ENCODE measurements around the gene SLC4A5.

The SLC4A5 gene

DNA sequence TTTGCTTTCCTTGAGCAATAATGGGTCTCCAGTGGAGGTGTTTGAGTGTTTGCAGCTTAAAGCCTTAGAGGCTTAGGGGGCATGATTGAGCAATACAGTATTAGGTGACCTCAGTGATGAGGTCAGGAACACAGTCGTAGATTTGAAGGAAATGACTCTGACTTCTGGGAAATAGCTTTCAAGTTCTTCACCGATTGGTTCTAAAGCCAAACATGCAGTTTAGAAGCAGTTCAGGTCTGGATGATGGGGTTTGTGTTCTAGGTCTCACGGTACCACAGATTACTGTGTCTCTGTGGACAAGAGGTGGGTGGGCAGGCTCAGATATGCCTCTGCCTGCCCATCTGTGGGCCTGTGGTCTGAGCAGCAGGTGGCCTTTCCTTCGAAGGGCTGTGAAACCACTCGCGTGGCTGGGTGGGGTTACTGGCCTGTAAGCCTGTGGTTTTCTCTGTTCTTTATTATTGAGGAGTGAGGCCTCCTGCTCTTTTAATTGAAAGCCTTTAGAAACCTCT, 137.0 kb downstream of the SLC4A5 start:
- no peaks in the 10 kb centered on the region for H3K9me3 ChIP-seq (ENCODE audit: low read length)
- no peak overlapping the region for H3K4me3 ChIP-seq (ENCODE audit: low read depth in 1 of 2, low read length in 2 of 2)
- H3K36me3 ChIP-seq (ENCODE audit: insufficient read depth, low read length), result no peaks in the 10 kb centered on the region
- no peak overlapping the region for H3K9ac ChIP-seq (ENCODE audit: low read length)
- H3K27ac ChIP-seq (ENCODE audit: low read depth, low read length), result no peak overlapping the region
- H3K27me3 ChIP-seq (ENCODE audit: control insufficient read depth in 1 of 2, insufficient read depth in 2 of 2, low read length in 2 of 2), result no peaks in the 10 kb centered on the region
- H3K4me1 ChIP-seq (ENCODE audit: insufficient read depth, low read length), result no peaks in the 10 kb centered on the region

DNA sequence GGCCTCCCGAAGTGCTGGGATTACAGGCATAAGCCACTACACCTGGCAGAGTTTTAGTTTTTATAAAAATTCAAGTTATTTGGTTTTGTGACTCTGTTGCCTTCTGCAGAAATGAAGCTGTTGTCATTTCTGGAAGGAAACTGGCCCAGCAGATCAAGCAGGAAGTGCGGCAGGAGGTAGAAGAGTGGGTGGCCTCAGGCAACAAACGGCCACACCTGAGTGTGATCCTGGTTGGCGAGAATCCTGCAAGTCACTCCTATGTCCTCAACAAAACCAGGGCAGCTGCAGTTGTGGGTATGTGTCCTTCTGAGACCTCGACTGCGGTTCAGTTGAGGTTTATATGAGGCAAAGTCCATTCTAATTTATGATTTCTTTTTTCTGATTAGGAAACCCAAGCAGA, 137.6 kb downstream of the SLC4A5 start:
- H3K36me3 ChIP-seq (ENCODE audit: insufficient read depth, low read length), result no peaks in the 10 kb centered on the region
- H3K9ac ChIP-seq (ENCODE audit: low read length), result no peak overlapping the region
- H3K27ac ChIP-seq (ENCODE audit: low read depth, low read length), result no peak overlapping the region
- no peaks in the 10 kb centered on the region for H3K4me1 ChIP-seq (ENCODE audit: insufficient read depth, low read length)
- no peaks in the 10 kb centered on the region for H3K9me3 ChIP-seq (ENCODE audit: low read length)
- no peak overlapping the region for H3K4me3 ChIP-seq (ENCODE audit: low read depth in 1 of 2, low read length in 2 of 2)
- H3K27me3 ChIP-seq (ENCODE audit: control insufficient read depth in 1 of 2, insufficient read depth in 2 of 2, low read length in 2 of 2), result no peaks in the 10 kb centered on the region

DNA sequence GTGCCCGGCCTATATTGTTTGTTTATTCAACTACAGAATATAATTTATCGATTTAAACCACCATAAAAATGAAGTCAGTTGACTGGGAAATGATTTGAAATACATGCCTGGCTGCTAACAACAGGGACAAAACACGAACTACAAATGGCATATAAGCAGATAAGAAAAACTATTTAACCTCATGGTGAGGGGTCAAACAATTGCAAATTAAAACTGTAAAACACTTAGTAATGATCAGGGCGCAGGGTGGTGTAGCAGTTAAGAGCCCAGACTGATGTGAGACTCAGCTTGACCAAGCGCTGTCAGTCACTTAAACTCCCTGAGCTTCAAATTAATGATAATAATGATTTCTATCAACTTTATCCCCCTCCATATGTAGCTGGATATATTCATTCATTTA, 138.1 kb downstream of the SLC4A5 start:
- Histone ChIP-seq H3K4me1 (ENCODE audit: insufficient read depth, low read length) (no peaks in the 10 kb centered on the region), H3K9me3 (ENCODE audit: low read length) (no peaks in the 10 kb centered on the region), H3K4me3 (ENCODE audit: low read depth in 1 of 2, low read length in 2 of 2) (no peak overlapping the region), H3K27ac (ENCODE audit: low read depth, low read length) (no peak overlapping the region), H3K36me3 (ENCODE audit: insufficient read depth, low read length) (no peaks in the 10 kb centered on the region), H3K9ac (ENCODE audit: low read length) (no peak overlapping the region), H3K27me3 (ENCODE audit: control insufficient read depth in 1 of 2, insufficient read depth in 2 of 2, low read length in 2 of 2) (no peaks in the 10 kb centered on the region)

DNA sequence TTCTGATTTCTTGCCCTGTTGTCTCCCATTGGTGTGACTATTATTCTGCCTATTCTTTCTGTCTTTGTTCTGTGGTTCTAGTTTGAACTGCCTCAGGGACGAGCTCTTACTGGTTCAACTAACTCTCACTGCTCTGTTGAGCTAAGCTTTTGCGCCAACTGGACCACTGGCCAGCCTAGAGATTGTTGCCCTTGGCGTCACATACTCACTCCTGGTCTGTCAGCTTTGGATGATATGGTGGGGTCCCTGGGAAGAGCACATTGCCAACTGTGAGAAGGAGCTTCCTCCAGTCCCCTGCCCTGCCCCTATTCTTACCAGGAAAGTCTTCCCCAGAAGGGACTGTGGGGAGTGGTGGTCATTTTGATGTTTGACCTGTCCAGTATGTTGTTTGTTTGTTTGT, 138.8 kb downstream of the SLC4A5 start:
- Histone ChIP-seq H3K4me3 (ENCODE audit: low read depth in 1 of 2, low read length in 2 of 2) (no peak overlapping the region), H3K27me3 (ENCODE audit: control insufficient read depth in 1 of 2, insufficient read depth in 2 of 2, low read length in 2 of 2) (no peaks in the 10 kb centered on the region), H3K9me3 (ENCODE audit: low read length) (no peaks in the 10 kb centered on the region), H3K27ac (ENCODE audit: low read depth, low read length) (no peak overlapping the region), H3K4me1 (ENCODE audit: insufficient read depth, low read length) (no peaks in the 10 kb centered on the region), H3K9ac (ENCODE audit: low read length) (no peak overlapping the region), H3K36me3 (ENCODE audit: insufficient read depth, low read length) (no peaks in the 10 kb centered on the region)

DNA sequence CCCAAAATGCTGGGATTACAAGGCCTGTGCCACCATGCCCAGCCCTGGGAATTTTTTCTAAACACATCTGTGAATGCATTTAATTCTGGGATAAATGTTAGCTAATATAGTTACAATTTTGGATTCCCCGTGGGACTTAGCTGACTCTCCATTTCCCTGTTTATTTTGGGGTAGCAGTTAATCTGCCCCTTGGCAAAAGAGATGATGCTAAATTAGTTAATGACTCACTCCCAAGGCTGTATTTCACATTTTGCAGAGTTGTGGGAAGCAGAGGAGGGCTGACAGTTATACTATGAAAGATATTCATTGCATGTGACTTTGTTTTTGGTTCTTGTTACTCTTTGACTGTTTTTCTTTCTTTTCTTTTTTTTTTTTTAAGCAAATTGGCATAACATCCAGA, 141.6 kb downstream of the SLC4A5 start:
- H3K27me3 ChIP-seq (ENCODE audit: control insufficient read depth in 1 of 2, insufficient read depth in 2 of 2, low read length in 2 of 2), result no peaks in the 10 kb centered on the region
- H3K27ac ChIP-seq (ENCODE audit: low read depth, low read length), result no peak overlapping the region
- peaks cover 5% of the 10 kb centered on the region for H3K4me1 ChIP-seq (ENCODE audit: insufficient read depth, low read length)
- H3K9ac ChIP-seq (ENCODE audit: low read length), result no peak overlapping the region
- no peaks in the 10 kb centered on the region for H3K9me3 ChIP-seq (ENCODE audit: low read length)
- no peak overlapping the region for H3K4me3 ChIP-seq (ENCODE audit: low read depth in 1 of 2, low read length in 2 of 2)
- H3K36me3 ChIP-seq (ENCODE audit: insufficient read depth, low read length), result no peaks in the 10 kb centered on the region

DNA sequence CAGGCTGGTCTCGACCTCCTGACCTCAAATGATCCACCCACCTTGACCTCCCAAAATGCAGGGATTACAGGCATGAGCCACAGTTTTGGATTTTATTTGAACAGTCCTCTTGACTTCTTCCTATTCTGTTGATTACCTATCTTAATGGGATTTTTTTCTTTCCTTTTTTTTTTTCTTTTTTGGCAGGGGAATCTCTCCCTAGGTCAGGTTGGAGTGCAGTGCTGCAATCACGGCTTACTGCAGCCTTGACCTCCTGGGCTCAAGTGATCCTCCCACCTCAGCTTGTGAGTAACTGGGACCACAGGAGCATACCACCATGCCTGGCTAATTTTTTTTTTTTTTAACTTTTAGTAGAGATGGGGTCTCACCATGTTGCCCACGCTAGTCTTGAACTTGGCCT, 142.0 kb downstream of the SLC4A5 start:
- peaks cover 5% of the 10 kb centered on the region for H3K4me1 ChIP-seq (ENCODE audit: insufficient read depth, low read length)
- no peaks in the 10 kb centered on the region for H3K27me3 ChIP-seq (ENCODE audit: control insufficient read depth in 1 of 2, insufficient read depth in 2 of 2, low read length in 2 of 2)
- H3K27ac ChIP-seq (ENCODE audit: low read depth, low read length), result no peak overlapping the region
- no peak overlapping the region for H3K9ac ChIP-seq (ENCODE audit: low read length)
- no peaks in the 10 kb centered on the region for H3K9me3 ChIP-seq (ENCODE audit: low read length)
- H3K4me3 ChIP-seq (ENCODE audit: low read depth in 1 of 2, low read length in 2 of 2), result no peak overlapping the region
- H3K36me3 ChIP-seq (ENCODE audit: insufficient read depth, low read length), result no peaks in the 10 kb centered on the region

DNA sequence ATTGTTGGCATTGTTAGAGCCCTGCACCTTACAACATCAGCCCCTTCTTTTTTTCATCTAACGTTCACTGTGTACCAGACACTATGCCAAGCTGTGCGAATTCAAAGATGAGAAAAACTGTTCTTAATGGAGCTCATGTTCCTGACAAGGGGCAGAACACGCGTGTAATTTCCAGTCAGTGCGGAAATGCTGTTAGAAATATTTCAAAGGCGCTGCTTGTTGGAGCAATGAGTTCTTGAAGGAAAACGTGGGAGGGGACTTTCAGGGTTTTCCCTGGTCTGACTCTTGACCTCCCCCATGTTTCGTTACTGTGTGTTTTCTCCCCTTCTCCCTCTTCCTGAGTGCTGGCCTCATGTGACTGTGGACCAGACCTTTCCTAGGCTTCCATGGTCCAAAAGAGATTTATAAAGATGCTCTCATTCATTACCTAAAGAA, 143.3 kb downstream of the SLC4A5 start:
- Histone ChIP-seq H3K9ac (ENCODE audit: low read length) (no peak overlapping the region), H3K9me3 (ENCODE audit: low read length) (no peaks in the 10 kb centered on the region), H3K36me3 (ENCODE audit: insufficient read depth, low read length) (no peaks in the 10 kb centered on the region), H3K27ac (ENCODE audit: low read depth, low read length) (peak overlapping the region; percentile 20), H3K4me1 (ENCODE audit: insufficient read depth, low read length) (peaks cover 5% of the 10 kb centered on the region), H3K4me3 (ENCODE audit: low read depth in 1 of 2, low read length in 2 of 2) (no peak overlapping the region), H3K27me3 (ENCODE audit: control insufficient read depth in 1 of 2, insufficient read depth in 2 of 2, low read length in 2 of 2) (no peaks in the 10 kb centered on the region)

DNA sequence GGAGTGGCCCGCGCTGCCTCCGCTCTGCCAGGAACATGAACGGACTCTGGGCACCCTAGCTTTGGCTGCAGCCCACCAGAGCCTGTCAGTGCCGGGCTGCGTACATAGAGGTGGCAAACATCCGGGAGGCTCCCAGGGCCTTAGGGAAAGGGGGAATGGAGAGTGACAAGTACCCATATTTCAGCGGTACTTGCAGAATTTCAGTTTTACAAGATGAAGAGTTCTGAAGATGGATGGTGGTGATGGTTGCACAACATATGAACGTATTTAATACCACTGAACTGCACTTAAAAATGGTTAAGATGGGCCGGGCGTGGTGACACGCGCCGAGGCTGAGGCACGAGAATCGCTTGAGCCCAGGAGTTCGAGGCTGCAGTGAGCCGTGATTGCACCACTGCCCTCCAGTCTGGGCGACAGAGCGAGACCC, 143.9 kb downstream of the SLC4A5 start:
- Histone ChIP-seq H3K27ac (ENCODE audit: low read depth, low read length) (peak overlapping the region; percentile 20), H3K36me3 (ENCODE audit: insufficient read depth, low read length) (no peaks in the 10 kb centered on the region), H3K9me3 (ENCODE audit: low read length) (no peaks in the 10 kb centered on the region), H3K4me1 (ENCODE audit: insufficient read depth, low read length) (peaks cover 5% of the 10 kb centered on the region), H3K27me3 (ENCODE audit: control insufficient read depth in 1 of 2, insufficient read depth in 2 of 2, low read length in 2 of 2) (no peaks in the 10 kb centered on the region), H3K4me3 (ENCODE audit: low read depth in 1 of 2, low read length in 2 of 2) (peak overlapping the region; percentile 59 to 73), H3K9ac (ENCODE audit: low read length) (peak overlapping the region; percentile 15)

DNA sequence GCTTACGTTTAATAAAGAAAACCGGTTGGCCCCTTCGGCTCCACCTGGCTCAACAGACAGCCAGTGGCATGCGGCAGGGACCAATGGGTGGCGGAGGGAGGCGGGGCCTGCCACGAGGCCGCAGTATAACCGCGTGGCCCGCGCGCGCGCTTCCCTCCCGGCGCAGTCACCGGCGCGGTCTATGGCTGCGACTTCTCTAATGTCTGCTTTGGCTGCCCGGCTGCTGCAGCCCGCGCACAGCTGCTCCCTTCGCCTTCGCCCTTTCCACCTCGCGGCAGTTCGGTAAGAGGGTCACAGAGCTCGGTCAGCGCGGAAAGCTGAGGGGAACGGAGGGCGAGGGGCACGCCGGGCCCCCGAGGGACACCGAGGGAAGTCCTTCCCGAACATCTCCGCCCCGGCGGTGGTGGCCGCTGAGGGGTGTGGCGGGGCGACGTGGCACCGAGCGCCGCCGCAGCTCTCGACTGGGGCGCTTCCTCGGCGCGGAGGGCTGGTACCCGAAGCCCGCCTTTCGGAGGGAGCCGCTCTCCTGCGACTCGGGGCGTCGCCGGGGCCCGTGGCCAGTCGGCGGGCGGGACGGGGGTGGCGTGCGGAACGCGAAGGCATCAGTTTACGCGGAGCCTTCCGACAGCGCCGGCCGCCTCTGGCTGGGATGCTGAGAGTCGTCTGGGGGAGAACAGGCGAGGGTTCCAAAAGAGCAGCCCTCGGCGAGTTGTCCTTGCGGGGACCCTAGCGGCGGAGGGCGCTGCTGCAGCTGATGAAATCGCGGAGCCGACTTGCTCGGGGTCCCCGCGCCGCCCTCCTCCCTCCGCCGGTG, 144.5 kb downstream of the SLC4A5 start, which contains the start of gene MTHFD2:
TSS of gene MTHFD2 (plus strand) at position 155 of the 814 bp plus-strand sequence. CDS start at position 182, 27 bp downstream.
- H3K27me3 ChIP-seq (ENCODE audit: control insufficient read depth in 1 of 2, insufficient read depth in 2 of 2, low read length in 2 of 2), result no peaks in the 10 kb centered on the region
- H3K4me3 ChIP-seq (ENCODE audit: low read depth in 1 of 2, low read length in 2 of 2), result peak within 1 kb of the TSS; percentile 59 to 73
- peak within 1 kb of the TSS; percentile 15 for H3K9ac ChIP-seq (ENCODE audit: low read length)
- H3K9me3 ChIP-seq (ENCODE audit: low read length), result no peaks in the 10 kb centered on the region
- no peaks in the 10 kb centered on the region for H3K36me3 ChIP-seq (ENCODE audit: insufficient read depth, low read length)
- peaks cover 5% of the 10 kb centered on the region for H3K4me1 ChIP-seq (ENCODE audit: insufficient read depth, low read length)
- H3K27ac ChIP-seq (ENCODE audit: low read depth, low read length), result peak within 1 kb of the TSS; percentile 72

DNA sequence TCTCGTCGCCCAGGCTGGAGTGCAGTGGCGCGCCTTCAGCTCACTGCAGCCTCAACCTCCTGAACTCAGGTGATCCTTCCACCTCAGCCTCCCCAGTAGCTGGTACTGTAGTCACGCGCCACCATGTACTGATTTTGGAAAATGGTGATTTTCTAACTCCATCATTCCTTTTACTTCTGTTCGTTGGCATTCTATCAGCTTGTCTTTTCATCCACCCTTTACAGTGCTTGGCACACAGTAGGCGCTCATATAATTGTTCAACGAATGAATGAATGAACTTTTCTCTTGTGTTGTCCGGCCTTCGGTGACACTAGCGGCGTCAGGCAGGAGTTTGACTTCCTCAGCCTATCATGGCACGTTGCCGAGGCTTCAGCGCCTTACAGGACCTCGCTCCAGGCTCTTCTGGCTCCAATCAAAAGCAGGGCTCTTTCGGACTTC, 145.2 kb downstream of the SLC4A5 start:
- Histone ChIP-seq H3K9ac (ENCODE audit: low read length) (no peak overlapping the region), H3K9me3 (ENCODE audit: low read length) (no peaks in the 10 kb centered on the region), H3K27me3 (ENCODE audit: control insufficient read depth in 1 of 2, insufficient read depth in 2 of 2, low read length in 2 of 2) (no peaks in the 10 kb centered on the region), H3K4me3 (ENCODE audit: low read depth in 1 of 2, low read length in 2 of 2) (peak overlapping the region; percentile 59 to 73), H3K36me3 (ENCODE audit: insufficient read depth, low read length) (no peaks in the 10 kb centered on the region), H3K27ac (ENCODE audit: low read depth, low read length) (no peak overlapping the region), H3K4me1 (ENCODE audit: insufficient read depth, low read length) (peaks cover 5% of the 10 kb centered on the region)

DNA sequence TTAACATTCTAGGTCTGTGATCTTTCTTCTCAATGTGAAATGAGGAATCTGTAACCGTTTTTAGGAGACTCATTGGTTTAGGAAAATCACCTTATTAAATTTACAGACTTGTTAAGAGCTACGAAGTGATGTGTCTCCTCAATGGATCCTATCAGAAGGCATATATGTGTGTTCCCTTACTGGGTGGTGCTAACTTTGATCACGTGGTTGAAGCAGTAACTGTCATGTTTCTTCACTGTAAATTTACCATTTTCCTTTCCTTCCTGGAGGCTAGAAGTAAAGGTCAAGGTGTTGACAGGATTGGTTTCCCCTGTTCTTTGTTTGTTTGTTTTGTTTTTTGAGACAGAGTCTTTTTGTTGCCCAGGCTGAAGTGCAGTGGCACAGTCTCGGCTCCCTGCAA, 146.2 kb downstream of the SLC4A5 start:
- Histone ChIP-seq H3K36me3 (ENCODE audit: insufficient read depth, low read length) (no peaks in the 10 kb centered on the region), H3K4me3 (ENCODE audit: low read depth in 1 of 2, low read length in 2 of 2) (no peak overlapping the region), H3K27me3 (ENCODE audit: control insufficient read depth in 1 of 2, insufficient read depth in 2 of 2, low read length in 2 of 2) (no peaks in the 10 kb centered on the region), H3K4me1 (ENCODE audit: insufficient read depth, low read length) (peaks cover 5% of the 10 kb centered on the region), H3K9ac (ENCODE audit: low read length) (no peak overlapping the region), H3K9me3 (ENCODE audit: low read length) (no peaks in the 10 kb centered on the region), H3K27ac (ENCODE audit: low read depth, low read length) (no peak overlapping the region)

DNA sequence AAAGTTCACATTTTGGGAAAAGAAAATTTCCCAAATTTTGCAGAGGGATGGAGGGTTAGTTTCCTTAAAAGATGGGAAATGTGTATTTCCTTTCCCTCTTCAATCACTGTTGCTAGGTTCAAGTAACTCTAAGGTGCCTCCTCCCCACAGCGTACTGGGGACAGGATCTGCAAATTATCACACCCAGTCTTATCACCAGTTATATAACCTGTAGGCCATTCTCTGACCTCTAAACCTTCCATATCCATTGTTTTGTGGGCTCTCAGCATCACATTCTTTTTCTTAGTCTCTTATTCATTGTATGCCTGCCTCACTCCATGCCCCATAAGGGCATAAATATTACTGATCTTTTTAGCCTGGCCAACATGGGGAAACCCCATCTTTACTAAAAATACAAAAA, 148.4 kb downstream of the SLC4A5 start:
- no peak overlapping the region for H3K27ac ChIP-seq (ENCODE audit: low read depth, low read length)

More for the DNA sequence above, 148.4 kb downstream of the SLC4A5 start:
- Histone ChIP-seq H3K4me1 (ENCODE audit: insufficient read depth, low read length) (peaks cover 5% of the 10 kb centered on the region), H3K4me3 (ENCODE audit: low read depth in 1 of 2, low read length in 2 of 2) (no peak overlapping the region), H3K9ac (ENCODE audit: low read length) (no peak overlapping the region), H3K27me3 (ENCODE audit: control insufficient read depth in 1 of 2, insufficient read depth in 2 of 2, low read length in 2 of 2) (no peaks in the 10 kb centered on the region), H3K36me3 (ENCODE audit: insufficient read depth, low read length) (no peaks in the 10 kb centered on the region), H3K9me3 (ENCODE audit: low read length) (no peaks in the 10 kb centered on the region)
